Liver (tissue), 3 donors: ENCODE data around the gene GLIS1.

Source experiments
- JUND ChIP-seq, 2 donors: IDR thresholded peaks; 2 replicates each; pipeline ENCODE4 v1.6.1; 2016; ENCODE audit warnings: antibody characterized with exemption in 2 of 2
- RAD21 ChIP-seq, 2 donors: IDR thresholded peaks; 2 replicates each; pipeline ENCODE4 v1.6.1; 2016; ENCODE audit warnings: antibody characterized with exemption in 2 of 2, mild to moderate bottlenecking in 2 of 2
- TAF1 ChIP-seq: conservative IDR thresholded peaks from 2 replicates; pipeline ENCODE4 v1.6.1; 2016; ENCODE audit warnings: antibody characterized with exemption, mild to moderate bottlenecking
- YY1 ChIP-seq: IDR thresholded peaks from 2 replicates; pipeline ENCODE4 v1.6.1; 2016; ENCODE audit warnings: antibody characterized with exemption, mild to moderate bottlenecking
- TF ChIP-seq, protein P1 (sequence below): fragments of 150-350 bp; IDR thresholded peaks from 2 replicates; pipeline ENCODE4 v1.5.1; 2017; ENCODE audit warnings: improper control_type of control experiment, low read depth, low read length; ENCODE audit not compliant: missing input control
- TF ChIP-seq, protein P2 (sequence below): IDR thresholded peaks from 2 replicates; pipeline ENCODE4 v1.6.1; 2016; ENCODE audit warnings: antibody characterized with exemption
- TF ChIP-seq, protein P3 (sequence below): IDR thresholded peaks from 2 replicates; pipeline ENCODE4 v1.6.1; 2016; ENCODE audit warnings: antibody characterized with exemption, mild to moderate bottlenecking
- donor health status: healthy.
- donor health status: healthy.

DNA sequence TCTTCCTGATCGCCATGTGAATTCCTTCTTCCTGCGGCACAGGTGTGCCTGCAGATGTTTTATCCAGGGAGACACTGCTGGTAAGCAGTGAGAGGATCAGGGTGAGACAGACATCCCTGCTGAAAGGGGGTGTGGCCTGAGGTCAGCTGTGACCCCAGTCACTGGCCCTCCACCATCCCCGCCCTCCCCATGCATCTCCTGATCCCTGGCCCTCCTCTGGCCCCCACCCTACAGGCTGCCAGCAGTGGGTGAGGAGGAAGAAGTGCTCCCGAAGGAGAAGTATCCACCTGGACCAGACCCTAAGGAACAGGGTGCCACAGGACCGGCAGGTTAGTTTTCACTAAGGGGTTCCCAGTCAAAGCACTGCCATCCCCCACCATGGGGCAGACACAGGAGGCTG lies 85.3 kb downstream of the GLIS1 start:
- TF ChIP-seq, protein P1, sequence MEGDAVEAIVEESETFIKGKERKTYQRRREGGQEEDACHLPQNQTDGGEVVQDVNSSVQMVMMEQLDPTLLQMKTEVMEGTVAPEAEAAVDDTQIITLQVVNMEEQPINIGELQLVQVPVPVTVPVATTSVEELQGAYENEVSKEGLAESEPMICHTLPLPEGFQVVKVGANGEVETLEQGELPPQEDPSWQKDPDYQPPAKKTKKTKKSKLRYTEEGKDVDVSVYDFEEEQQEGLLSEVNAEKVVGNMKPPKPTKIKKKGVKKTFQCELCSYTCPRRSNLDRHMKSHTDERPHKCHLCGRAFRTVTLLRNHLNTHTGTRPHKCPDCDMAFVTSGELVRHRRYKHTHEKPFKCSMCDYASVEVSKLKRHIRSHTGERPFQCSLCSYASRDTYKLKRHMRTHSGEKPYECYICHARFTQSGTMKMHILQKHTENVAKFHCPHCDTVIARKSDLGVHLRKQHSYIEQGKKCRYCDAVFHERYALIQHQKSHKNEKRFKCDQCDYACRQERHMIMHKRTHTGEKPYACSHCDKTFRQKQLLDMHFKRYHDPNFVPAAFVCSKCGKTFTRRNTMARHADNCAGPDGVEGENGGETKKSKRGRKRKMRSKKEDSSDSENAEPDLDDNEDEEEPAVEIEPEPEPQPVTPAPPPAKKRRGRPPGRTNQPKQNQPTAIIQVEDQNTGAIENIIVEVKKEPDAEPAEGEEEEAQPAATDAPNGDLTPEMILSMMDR: no peak
- TF ChIP-seq, protein P2, sequence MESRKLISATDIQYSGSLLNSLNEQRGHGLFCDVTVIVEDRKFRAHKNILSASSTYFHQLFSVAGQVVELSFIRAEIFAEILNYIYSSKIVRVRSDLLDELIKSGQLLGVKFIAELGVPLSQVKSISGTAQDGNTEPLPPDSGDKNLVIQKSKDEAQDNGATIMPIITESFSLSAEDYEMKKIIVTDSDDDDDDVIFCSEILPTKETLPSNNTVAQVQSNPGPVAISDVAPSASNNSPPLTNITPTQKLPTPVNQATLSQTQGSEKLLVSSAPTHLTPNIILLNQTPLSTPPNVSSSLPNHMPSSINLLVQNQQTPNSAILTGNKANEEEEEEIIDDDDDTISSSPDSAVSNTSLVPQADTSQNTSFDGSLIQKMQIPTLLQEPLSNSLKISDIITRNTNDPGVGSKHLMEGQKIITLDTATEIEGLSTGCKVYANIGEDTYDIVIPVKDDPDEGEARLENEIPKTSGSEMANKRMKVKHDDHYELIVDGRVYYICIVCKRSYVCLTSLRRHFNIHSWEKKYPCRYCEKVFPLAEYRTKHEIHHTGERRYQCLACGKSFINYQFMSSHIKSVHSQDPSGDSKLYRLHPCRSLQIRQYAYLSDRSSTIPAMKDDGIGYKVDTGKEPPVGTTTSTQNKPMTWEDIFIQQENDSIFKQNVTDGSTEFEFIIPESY: no peak
- TF ChIP-seq YY1 (no peak), TAF1 (no peak), JUND (IDR thresholded peaks at IDR 0.05) (no peak), RAD21 (IDR thresholded peaks at IDR 0.05) (no peak)
- TF ChIP-seq, protein P3, sequence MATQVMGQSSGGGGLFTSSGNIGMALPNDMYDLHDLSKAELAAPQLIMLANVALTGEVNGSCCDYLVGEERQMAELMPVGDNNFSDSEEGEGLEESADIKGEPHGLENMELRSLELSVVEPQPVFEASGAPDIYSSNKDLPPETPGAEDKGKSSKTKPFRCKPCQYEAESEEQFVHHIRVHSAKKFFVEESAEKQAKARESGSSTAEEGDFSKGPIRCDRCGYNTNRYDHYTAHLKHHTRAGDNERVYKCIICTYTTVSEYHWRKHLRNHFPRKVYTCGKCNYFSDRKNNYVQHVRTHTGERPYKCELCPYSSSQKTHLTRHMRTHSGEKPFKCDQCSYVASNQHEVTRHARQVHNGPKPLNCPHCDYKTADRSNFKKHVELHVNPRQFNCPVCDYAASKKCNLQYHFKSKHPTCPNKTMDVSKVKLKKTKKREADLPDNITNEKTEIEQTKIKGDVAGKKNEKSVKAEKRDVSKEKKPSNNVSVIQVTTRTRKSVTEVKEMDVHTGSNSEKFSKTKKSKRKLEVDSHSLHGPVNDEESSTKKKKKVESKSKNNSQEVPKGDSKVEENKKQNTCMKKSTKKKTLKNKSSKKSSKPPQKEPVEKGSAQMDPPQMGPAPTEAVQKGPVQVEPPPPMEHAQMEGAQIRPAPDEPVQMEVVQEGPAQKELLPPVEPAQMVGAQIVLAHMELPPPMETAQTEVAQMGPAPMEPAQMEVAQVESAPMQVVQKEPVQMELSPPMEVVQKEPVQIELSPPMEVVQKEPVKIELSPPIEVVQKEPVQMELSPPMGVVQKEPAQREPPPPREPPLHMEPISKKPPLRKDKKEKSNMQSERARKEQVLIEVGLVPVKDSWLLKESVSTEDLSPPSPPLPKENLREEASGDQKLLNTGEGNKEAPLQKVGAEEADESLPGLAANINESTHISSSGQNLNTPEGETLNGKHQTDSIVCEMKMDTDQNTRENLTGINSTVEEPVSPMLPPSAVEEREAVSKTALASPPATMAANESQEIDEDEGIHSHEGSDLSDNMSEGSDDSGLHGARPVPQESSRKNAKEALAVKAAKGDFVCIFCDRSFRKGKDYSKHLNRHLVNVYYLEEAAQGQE: no peak
